AG10803 (cell line): Measurements from ENCODE around the gene RAB10.

Experiments used
- DNase-seq: peaks from one replicate; pipeline ENCODE4 v3.0.0; 2010; ENCODE audit warnings: low read depth
- H3K4me3 ChIP-seq: 2 replicates; pipeline ENCODE4 v1.5.1; 2011; ENCODE audit warnings: mild to moderate bottlenecking, low read length, control low read depth
- TF ChIP-seq, protein P1 (sequence below): conservative IDR thresholded peaks from 2 replicates; pipeline ENCODE4 v1.5.1; 2011; ENCODE audit warnings: mild to moderate bottlenecking, low read length, control low read depth, inconsistent platforms

Gene RAB10

DNA sequence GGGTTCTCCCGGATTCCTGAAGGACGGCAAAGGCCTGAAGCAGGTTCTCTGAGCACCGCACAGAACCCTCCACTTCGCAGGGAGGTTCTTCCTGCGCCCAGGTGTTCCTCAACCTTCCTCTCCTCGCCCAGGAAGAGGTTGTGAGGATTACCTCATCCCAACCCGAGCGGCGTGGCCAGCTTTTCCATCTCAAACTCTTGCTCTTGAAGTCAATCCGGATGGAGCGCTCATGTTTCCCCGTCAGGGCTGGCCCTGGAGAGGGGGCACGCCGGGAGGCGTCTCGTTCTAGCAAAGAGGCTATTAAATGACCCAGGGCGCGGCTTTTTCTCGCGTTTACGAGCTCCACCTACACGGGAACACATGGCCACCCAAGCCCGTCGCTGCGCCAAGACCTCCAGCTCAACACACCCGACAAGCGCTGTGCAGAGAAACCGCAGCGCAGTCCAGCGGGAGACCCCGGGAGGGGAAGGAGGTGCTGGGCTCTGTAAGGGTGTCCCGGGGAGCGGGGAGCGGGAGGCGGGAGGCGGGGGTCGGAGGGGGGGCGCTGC is 540 bp upstream of the RAB10 start:
- peak; percentile 76 for DNase-seq
- TF ChIP-seq, protein P1, sequence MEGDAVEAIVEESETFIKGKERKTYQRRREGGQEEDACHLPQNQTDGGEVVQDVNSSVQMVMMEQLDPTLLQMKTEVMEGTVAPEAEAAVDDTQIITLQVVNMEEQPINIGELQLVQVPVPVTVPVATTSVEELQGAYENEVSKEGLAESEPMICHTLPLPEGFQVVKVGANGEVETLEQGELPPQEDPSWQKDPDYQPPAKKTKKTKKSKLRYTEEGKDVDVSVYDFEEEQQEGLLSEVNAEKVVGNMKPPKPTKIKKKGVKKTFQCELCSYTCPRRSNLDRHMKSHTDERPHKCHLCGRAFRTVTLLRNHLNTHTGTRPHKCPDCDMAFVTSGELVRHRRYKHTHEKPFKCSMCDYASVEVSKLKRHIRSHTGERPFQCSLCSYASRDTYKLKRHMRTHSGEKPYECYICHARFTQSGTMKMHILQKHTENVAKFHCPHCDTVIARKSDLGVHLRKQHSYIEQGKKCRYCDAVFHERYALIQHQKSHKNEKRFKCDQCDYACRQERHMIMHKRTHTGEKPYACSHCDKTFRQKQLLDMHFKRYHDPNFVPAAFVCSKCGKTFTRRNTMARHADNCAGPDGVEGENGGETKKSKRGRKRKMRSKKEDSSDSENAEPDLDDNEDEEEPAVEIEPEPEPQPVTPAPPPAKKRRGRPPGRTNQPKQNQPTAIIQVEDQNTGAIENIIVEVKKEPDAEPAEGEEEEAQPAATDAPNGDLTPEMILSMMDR, result no peak
- peak overlapping the region; percentile 91 for H3K4me3 ChIP-seq

DNA sequence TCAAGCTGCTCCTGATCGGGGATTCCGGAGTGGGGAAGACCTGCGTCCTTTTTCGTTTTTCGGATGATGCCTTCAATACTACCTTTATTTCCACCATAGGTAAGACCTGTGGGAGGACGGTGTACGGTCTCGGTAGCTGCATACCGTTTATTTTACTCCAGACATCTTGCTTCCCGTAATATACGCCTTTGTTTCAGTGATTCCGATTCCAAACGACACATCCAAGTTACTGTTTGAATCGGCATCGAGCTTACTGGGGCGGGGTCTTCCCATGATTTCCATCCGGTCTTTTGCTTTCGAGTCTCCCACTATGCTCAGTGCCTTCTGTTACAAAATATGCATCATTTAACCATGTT is 731 bp downstream of the RAB10 start:
- peak overlapping the region; percentile 97 for H3K4me3 ChIP-seq
- TF ChIP-seq, protein P1, result no peak
- no peak for DNase-seq

DNA sequence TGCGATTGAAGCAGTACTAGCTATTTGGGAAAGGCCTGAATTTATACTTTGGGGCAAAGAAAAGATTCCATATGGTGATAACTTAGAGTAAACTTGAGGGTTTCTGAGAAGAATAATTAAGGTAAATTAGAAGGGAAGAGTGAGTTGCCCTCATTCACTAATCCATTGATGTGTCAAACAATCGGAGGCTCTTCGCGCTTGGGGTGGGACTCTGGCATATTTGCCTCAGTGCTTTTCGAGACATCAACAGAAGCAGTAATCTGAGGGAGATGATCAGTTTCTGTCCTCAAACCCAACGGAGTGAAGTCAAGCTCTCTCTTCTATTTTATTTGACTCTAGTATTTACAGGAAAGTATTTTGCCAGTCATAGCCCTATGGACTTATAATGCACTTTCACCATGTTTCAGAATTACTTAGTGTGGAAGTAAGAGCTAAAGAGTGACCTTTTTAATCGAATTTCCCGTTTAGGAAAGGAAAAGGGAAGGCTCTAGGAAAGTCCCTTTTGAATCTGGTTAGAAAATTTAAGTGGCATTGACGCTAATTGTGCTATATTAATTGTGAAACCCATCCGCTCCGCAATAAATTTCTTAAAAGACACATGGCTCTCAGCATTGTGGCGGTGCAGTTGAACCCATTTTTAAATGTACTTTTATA is 1.3 kb downstream of the RAB10 start:
- TF ChIP-seq, protein P1, result no peak
- no peak for DNase-seq

DNA sequence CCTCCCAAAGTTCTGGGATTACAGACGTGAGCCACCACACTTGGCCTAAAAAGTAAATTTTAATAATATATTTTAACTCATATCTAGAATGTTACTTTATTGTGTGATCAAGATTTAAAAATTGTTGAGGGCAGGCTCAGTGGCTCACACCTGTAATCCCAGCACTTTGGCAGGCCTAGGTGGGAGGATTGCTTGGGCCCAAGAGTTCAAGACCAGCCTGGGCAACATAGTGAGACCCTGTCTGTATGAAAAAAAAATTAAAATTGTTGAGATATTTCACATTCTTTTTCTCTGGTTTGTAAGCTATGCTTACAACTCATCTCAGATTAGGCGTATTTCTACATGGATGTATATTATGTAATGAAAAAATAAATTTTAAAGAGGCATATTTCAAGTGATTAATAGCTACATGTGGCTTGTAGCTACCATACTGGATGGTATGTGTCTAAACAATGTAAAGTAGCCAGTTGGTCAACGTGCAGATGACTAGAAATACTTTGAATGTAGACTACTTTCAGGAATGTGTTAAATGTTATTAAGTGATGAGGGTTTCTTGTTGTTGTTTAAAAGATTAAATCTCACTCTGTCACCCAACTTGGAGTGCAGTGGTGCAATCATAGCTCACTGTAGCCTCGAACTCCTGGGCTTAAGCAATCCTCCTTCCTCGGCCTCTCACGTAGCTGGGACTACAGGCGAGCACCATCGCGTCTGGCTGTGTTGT is 5.9 kb downstream of the RAB10 start:
- DNase-seq, result peak; percentile 34
- H3K4me3 ChIP-seq, result no peak overlapping the region
- TF ChIP-seq, protein P1, result no peak

More for the DNA sequence above, 1.3 kb downstream of the RAB10 start:
- peak overlapping the region; percentile 97 for H3K4me3 ChIP-seq

DNA sequence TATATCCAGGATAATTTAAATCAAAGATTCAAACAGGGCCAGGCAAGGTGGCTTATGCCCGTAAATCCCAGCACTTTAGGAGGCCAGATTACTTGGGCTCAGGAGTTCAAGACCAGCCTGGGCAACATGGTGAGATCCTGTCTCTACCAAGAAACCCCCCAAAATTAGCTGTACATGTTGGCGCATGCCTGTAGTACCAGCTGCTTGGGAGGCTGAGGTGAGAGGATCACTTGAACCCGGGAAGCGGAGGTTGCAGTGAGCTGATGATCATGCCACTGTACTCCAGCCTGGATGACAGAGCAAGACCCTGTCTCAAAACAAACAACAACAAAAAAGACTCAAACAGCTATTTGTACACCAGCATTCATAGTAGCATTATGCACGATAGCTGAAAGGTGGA is 9.2 kb downstream of the RAB10 start:
- H3K4me3 ChIP-seq, result no peak overlapping the region
- DNase-seq, result no peak
- TF ChIP-seq, protein P1, result no peak

DNA sequence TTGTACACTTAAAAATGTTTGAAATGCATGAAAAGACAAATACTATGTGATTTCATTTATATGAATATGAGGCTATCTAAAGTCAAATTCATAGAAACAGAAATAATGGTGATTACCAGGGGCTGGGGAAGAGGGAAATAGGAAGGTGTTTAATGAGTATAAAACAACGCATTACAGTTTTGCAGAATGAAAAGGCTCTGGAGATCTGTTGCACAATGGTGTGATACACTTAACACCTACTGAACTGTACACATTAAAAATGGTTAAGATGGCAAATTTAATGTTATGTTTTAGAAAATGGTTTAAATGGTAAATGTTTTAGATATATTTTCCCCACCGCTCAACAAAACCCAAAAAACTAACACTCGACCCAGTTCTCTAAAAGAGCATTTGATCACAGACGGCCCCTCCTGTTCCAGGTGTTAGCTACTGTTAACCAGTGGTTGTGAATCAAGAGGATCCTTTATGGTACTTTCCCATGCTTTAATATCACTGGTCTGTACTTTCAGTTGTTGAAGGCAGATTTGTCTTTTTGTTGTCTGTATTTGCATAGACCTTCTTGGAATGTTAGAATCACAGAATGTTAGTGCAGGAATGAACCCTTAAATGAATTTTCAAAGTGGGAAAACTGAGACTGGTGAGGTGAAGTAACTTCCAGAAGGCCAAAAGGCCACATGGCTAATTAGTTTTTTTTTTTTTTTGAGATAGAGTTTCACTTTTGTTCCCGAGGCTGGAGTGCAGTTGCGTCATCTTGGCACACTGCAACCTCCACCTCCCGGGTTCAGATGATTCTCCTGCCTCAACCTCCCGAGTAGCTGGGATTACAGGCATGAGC is 10.2 kb downstream of the RAB10 start:
- DNase-seq, result peak; percentile 55
- TF ChIP-seq, protein P1, result no peak
- H3K4me3 ChIP-seq, result peak overlapping the region; percentile 8; the same call in 1 of the 2 replicates
